GM12892 (cell line): ENCODE data around the gene AAK1.

Experiments used
- POLR2A ChIP-seq: IDR thresholded peaks from 2 replicates; pipeline ENCODE4 v1.6.1; 2011; ENCODE audit warnings: low read depth, low read length, control low read depth
- POLR2AphosphoS5 ChIP-seq: IDR thresholded peaks from 2 replicates; pipeline ENCODE4 v1.6.1; 2011; ENCODE audit warnings: low read depth, low read length, control low read depth
- TAF1 ChIP-seq: IDR thresholded peaks from 2 replicates; pipeline ENCODE4 v1.6.1; 2011; ENCODE audit warnings: low read depth, mild to moderate bottlenecking, control low read depth, low read length, borderline replicate concordance

DNA sequence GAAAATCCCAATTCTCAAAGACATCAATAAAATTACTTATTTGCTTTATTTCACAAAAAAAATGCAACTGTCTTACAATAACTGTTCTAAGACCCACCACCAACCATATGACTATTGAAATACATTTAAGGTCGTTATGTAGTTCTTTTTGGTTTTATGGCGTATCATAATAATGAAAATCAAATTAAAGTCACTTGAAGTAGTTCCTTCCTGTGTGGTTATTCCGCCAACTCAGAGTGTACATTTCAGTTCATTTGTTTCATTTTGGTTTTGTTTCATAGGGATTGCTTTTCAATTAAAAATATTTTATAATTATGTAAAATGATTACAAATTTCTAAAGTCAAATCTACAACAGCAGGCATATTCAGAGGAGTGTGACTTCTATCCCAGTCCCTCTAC, 45.9 kb upstream of the AAK1 start:
- TF ChIP-seq POLR2A (no peak), POLR2AphosphoS5 (no peak), TAF1 (no peak)
